Fibroblast of lung (primary cell): ENCODE data around the gene ILDR1.

ENCODE experiments used
- CTCF ChIP-seq, 2 donors: IDR thresholded peaks in 1 of 2; conservative IDR thresholded peaks in 1 of 2; 1 replicate in 1 of 2; 2 replicates in 1 of 2; pipeline ENCODE4 v1.5.1; 2011 to 2012; ENCODE audit warnings: low read length in 2 of 2, control low read depth in 1 of 2, inconsistent platforms in 1 of 2, low read depth in 1 of 2, mild to moderate bottlenecking in 1 of 2
- EZH2 ChIP-seq: IDR thresholded peaks from 2 replicates; pipeline ENCODE4 v1.5.1; 2012; ENCODE audit warnings: low read length, control low read depth, mild to moderate bottlenecking; ENCODE audit errors: missing control alignments

GRCh38 chr3:122030381-122031122, 8.5 kb upstream of the ILDR1 start:
- TF ChIP-seq CTCF (conservative IDR thresholded peaks at IDR 0.05 in 1 of 2, IDR thresholded peaks at IDR 0.05 in 1 of 2; ENCODE audit: low read depth in 1 of 2, low read length in 2 of 2) (no peak), EZH2 (no peak)
